ENCODE results near the gene CCN2.

CCN2 gene

GRCh38 chr6:131966443-131966842 lies 15.3 kb upstream of the CCN2 start:
- no peak for DNase-seq (ENCODE audit: low spot score)

- DNase-seq (ENCODE audit: low spot score) = no peak
Observed at GRCh38 chr6:131963063-131963462, 11.9 kb upstream of the CCN2 start.

- DNase-seq (ENCODE audit: low spot score) = no peak
Observed at GRCh38 chr6:131960371-131961133, 9.4 kb upstream of the CCN2 start.

GRCh38 chr6:131958542-131959470 lies 7.6 kb upstream of the CCN2 start:
- no peak for DNase-seq (ENCODE audit: low spot score)

GRCh38 chr6:131958095-131958494 lies 6.9 kb upstream of the CCN2 start:
- no peak for DNase-seq (ENCODE audit: low spot score)

- DNase-seq (ENCODE audit: low spot score) = peak; percentile 23
Observed at GRCh38 chr6:131955876-131956275, 4.7 kb upstream of the CCN2 start.

- DNase-seq (ENCODE audit: low spot score) = no peak
Observed at GRCh38 chr6:131955192-131955591, 4.0 kb upstream of the CCN2 start.

- peak; percentile 20 for DNase-seq (ENCODE audit: low spot score)
Observed at GRCh38 chr6:131954775-131955107, 3.6 kb upstream of the CCN2 start.

GRCh38 chr6:131954059-131954774 lies 3.0 kb upstream of the CCN2 start:
- DNase-seq (ENCODE audit: low spot score) = no peak

GRCh38 chr6:131952886-131953509 lies 1.8 kb upstream of the CCN2 start:
- no peak for DNase-seq (ENCODE audit: low spot score)

- DNase-seq (ENCODE audit: low spot score) = peak; percentile 48
Observed at GRCh38 chr6:131951576-131952230, 531 bp upstream of the CCN2 start.

- peak; percentile 58 for DNase-seq (ENCODE audit: low spot score)
Observed at GRCh38 chr6:131949909-131950766, 1.0 kb downstream of the CCN2 start.

GRCh38 chr6:131949620-131949908 lies 1.6 kb downstream of the CCN2 start:
- no peak for DNase-seq (ENCODE audit: low spot score)

- no peak for DNase-seq (ENCODE audit: low spot score)
Observed at GRCh38 chr6:131948692-131949619, 2.2 kb downstream of the CCN2 start.

GRCh38 chr6:131947986-131948661 lies 3.0 kb downstream of the CCN2 start:
- DNase-seq (ENCODE audit: low spot score) = no peak

GRCh38 chr6:131946992-131947955 lies 3.9 kb downstream of the CCN2 start:
- peak; percentile 20 for DNase-seq (ENCODE audit: low spot score)

GRCh38 chr6:131946404-131946991 lies 4.7 kb downstream of the CCN2 start:
- DNase-seq (ENCODE audit: low spot score) = peak; percentile 37

- DNase-seq (ENCODE audit: low spot score) = no peak
Observed at GRCh38 chr6:131945971-131946370, 5.2 kb downstream of the CCN2 start.

All from cerebellar cortex (tissue), 1 donor.